ENCODE data around the gene UBXN7. TPM values are rescaled to one million over a fixed set of nuclear protein-coding genes. Genes with fewer than 3 reads are reported as not detected.

The UBXN7 gene
- total RNA-seq, 2 experiments from 2014 or later: 51.1 to 63.0 TPM

Other genes with a start within 250 kb of the UBXN7 start
- gene ZDHHC19, start 221.0 kb downstream of the UBXN7 start, total RNA-seq: not detected
- not detected for gene SLC51A, start 215.9 kb downstream of the UBXN7 start, total RNA-seq
- gene PCYT1A, start 144.7 kb downstream of the UBXN7 start, total RNA-seq: 10 to 100 TPM; 52.9 to 53.8 TPM
- 1 to 10 TPM; 6.6 to 8.8 TPM for gene DYNLT2B, start 114.2 kb downstream of the UBXN7 start, total RNA-seq
- not detected for gene TM4SF19, start 94.0 kb downstream of the UBXN7 start, total RNA-seq
- gene RNF168, start 71.3 kb upstream of the UBXN7 start, total RNA-seq: 10 to 100 TPM; 23.4 to 23.5 TPM
- gene SMCO1, start 82.9 kb upstream of the UBXN7 start, total RNA-seq: not detected
- 10 to 100 TPM; 24.4 to 30.3 TPM for gene WDR53, start 136.1 kb upstream of the UBXN7 start, total RNA-seq
- gene FBXO45, start 136.2 kb upstream of the UBXN7 start, total RNA-seq: 10 to 100 TPM; 28.5 to 28.9 TPM
- 10 to 100 TPM; 21.9 to 23.6 TPM for gene NRROS, start 207.3 kb upstream of the UBXN7 start, total RNA-seq

All from activated CD8-positive, alpha-beta memory T cell treated with anti-CD3 and anti-CD28 coated beads for 36 hours (primary cell).